Measurements from ENCODE around the gene SMPD4. TPM values are rescaled to one million over a fixed set of nuclear protein-coding genes. Genes with fewer than 3 reads are reported as not detected.
"Not testable (repeated sequence)": the region's sequence is repeated elsewhere in the genome, so short reads cannot be mapped to it uniquely, and the experiment has no call there.

Gene SMPD4
- total and polyA plus RNA-seq, 2 of the 13 experiments (the other 11 are each of a cell fraction or from before 2014, with no cell fraction given), result 63.2 to 70.5 TPM

DNA sequence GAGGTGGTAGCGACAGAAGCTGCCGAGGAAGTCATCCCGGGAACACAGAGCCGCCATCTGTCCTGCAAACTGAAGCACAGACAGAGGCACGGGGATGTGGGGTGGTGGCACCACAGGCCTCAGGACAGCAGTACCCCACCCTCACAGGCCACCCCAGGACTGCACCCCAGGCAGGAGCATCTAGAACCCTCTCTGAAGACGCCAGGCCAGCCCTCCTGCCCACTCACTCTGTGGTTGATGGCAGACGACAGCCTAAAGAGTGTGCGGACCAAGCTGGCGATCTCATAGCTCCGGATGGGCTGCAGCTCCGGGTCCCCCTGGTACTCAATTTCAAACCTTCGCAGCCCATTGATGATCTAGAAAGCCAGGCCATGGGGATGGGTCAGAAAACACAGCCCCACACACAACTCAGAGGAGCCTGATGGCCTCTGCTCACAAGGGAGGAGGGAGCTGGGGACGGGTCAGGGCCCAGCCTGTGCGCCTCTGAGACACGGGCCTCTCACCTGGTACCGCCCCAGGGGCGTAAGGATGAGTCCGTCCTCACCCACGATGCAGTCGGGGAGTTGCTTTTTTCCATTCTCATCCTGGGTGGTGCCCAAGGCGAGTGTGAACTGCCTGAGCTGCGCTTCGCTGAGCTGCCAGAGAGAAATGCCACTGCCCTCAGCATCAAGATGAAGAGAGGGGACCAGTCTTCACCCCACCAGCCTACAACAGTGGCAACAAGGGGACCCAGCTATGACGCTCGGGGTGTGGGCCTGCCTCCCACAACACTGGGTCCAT, 28.4 kb downstream of the SMPD4 start:
- H3K4me3 ChIP-seq (replicated peaks in 1 of 3; ENCODE audit: insufficient read depth in 1 of 3, low read depth in 2 of 3, low read length in 3 of 3), result no peak overlapping the region
- intact Hi-C loops (cut with micrococcal nuclease; ENCODE audit: unreplicated experiment) (no loop called here), in situ Hi-C loops (cut with HindIII; ENCODE audit: extremely low pct_ligation_motif_present, low pct_unique_long_range_greater_than_20kb) (loop anchor here (10.0 kb wide), 1 partner anchor 182 kb away; no protein-coding TSS in a partner anchor)
- TF ChIP-seq SRY (CRISPR knock-in tag; IDR thresholded peaks at IDR 0.05), result no peak
- no peak for TF ChIP-seq CREB1 (IDR thresholded peaks at IDR 0.05)
- no peak for TF ChIP-seq CREB1 (CRISPR knock-in tag; IDR thresholded peaks at IDR 0.05)
- no peak for TF ChIP-seq ZC3H13 (CRISPR knock-in tag; IDR thresholded peaks at IDR 0.05)
- no peak for TF ChIP-seq KLF16 (CRISPR knock-in tag; IDR thresholded peaks at IDR 0.05)
- TF ChIP-seq NR2F6 (IDR thresholded peaks at IDR 0.05), result no peak
- TF ChIP-seq NR2F6 (CRISPR knock-in tag; IDR thresholded peaks at IDR 0.05), result no peak
- TF ChIP-seq NR2F2 (IDR thresholded peaks at IDR 0.05; ENCODE audit: borderline replicate concordance, low read depth), result no peak
- TF ChIP-seq DBP (CRISPR knock-in tag; IDR thresholded peaks at IDR 0.05; ENCODE audit: not compliant biosample characterization), result no peak
- no peak for TF ChIP-seq ERF (CRISPR knock-in tag; IDR thresholded peaks at IDR 0.05)
- TF ChIP-seq KDM3A (CRISPR knock-in tag; IDR thresholded peaks at IDR 0.05; ENCODE audit: low read depth), result no peak
- TF ChIP-seq ZNF713 (CRISPR knock-in tag; IDR thresholded peaks at IDR 0.05), result no peak
- TF ChIP-seq FOXK2 (IDR thresholded peaks at IDR 0.05), result no peak
- peaks cover 12 to 37% of the 10 kb centered on the region in 2 experiments; a peak in 4 of 5 replicates for H3K36me3 ChIP-seq (replicated peaks in 1 of 2; ENCODE audit: control insufficient read depth in 1 of 2, insufficient read depth in 2 of 2, low read length in 2 of 2)
- no peaks in the 10 kb centered on the region for H3K9me3 ChIP-seq (ENCODE audit: low read length)
- H3K79me2 ChIP-seq (ENCODE audit: insufficient read depth, low read length), result no peaks in the 10 kb centered on the region
- CTCF ChIA-PET (ENCODE audit: low intra/inter-chr PET ratio, low total read pairs), result no interaction called here
- H3K4me1 ChIP-seq (ENCODE audit: insufficient read depth, low read length), result no peaks in the 10 kb centered on the region
- no peaks in the 10 kb centered on the region for H3K27me3 ChIP-seq (ENCODE audit: control insufficient read depth in 1 of 2, insufficient read depth in 2 of 2, low read length in 2 of 2)
- no peak overlapping the region for H3K9ac ChIP-seq (ENCODE audit: insufficient read depth, low read depth, low read length)
- no peak for FAIRE-seq
- H4K20me1 ChIP-seq (ENCODE audit: insufficient read depth, low read length), result no peaks in the 10 kb centered on the region
- 95% methylated on average over 24 of the region's 25 CpGs for WGBS (ENCODE audit: low lambda C conversion rate)
- POLR2A ChIA-PET, result no interaction called here
- no peak overlapping the region for H3K4me2 ChIP-seq (ENCODE audit: low read depth, low read length)
- no peak for ATAC-seq
- H3K27ac ChIP-seq (ENCODE audit: extremely low read length, insufficient read depth, low read length), result no peak overlapping the region
- BruUV-seq (replicated peaks), result no TSS peak
- no peak overlapping the region for H2AFZ ChIP-seq (ENCODE audit: low read length)
- DNase-seq (ENCODE audit: low spot score), result no peak

DNA sequence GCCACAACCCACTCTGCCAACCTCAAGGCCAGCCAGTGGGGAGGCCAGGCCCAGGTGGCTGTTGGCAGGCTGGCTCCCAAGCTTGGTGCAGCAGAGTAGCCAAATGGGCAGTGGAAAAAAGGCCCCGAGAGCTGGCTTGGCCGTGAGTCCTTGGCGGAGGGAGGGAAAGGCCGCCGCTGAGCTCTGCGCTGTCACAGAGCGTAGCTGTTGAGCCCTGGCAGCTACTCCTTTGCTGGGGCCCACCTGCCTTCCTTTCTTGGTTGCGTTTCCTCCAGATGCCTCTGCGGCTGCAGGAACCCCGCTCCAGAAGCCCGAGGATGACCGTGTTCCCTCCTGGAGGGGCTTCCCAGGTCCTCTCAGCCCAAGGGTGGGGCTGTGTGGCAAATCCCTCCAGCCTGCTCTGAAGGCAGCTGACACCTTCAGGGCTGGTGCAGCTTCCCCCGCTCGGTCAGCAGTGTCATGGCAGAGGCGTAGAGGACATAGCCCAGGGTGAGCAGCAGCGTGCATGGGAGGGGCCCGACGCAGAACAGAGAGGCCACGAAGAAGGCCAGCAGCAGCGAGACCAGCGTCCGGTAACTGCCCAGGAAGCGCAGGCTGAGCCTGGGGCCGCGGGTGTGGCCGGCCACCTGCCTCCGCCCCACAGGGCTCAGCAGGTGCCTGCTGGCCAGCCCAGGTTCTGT, 29.1 kb downstream of the SMPD4 start:
- H3K4me3 ChIP-seq (replicated peaks in 1 of 3; ENCODE audit: insufficient read depth in 1 of 3, low read depth in 2 of 3, low read length in 3 of 3); CTCF ChIA-PET (ENCODE audit: low intra/inter-chr PET ratio, low total read pairs); ATAC-seq; H3K4me2 ChIP-seq (ENCODE audit: low read depth, low read length); H3K27ac ChIP-seq (ENCODE audit: extremely low read length, insufficient read depth, low read length); BruUV-seq (replicated peaks); DNase-seq (ENCODE audit: low spot score); H2AFZ ChIP-seq (ENCODE audit: low read length); H3K9me3 ChIP-seq (ENCODE audit: low read length); FAIRE-seq; H3K4me1 ChIP-seq (ENCODE audit: insufficient read depth, low read length); H3K27me3 ChIP-seq (ENCODE audit: control insufficient read depth in 1 of 2, insufficient read depth in 2 of 2, low read length in 2 of 2); H3K9ac ChIP-seq (ENCODE audit: insufficient read depth, low read depth, low read length); POLR2A ChIA-PET; H3K79me2 ChIP-seq (ENCODE audit: insufficient read depth, low read length); H4K20me1 ChIP-seq (ENCODE audit: insufficient read depth, low read length); intact Hi-C loops (cut with micrococcal nuclease; ENCODE audit: unreplicated experiment): not testable (repeated sequence)
- over 99% methylated on average over 27 of the region's 27 CpGs for WGBS (ENCODE audit: low lambda C conversion rate)
- in situ Hi-C loops (cut with HindIII; ENCODE audit: extremely low pct_ligation_motif_present, low pct_unique_long_range_greater_than_20kb), result loop anchor here (10.0 kb wide), 1 partner anchor 183 kb away; no protein-coding TSS in a partner anchor
- peaks cover 10 to 37% of the 10 kb centered on the region in 2 experiments; a peak in 4 of 5 replicates for H3K36me3 ChIP-seq (replicated peaks in 1 of 2; ENCODE audit: control insufficient read depth in 1 of 2, insufficient read depth in 2 of 2, low read length in 2 of 2)

DNA sequence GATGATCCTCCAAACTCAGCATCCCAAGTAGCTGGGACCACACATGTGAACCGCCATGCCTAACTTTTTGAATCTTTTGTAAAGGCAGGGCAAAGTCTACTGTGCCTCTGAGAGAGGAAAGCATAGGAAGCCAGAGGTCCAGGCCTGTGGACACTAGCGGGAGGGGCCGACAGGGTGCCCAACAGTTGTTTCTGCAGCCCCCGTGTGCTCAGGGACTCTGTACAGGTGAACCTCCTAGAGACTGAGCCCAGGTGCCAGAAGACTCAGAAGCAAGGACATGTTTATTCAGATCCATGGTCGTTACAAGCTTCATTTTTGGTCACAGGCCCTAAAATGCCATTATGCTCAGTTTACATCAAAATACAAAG, 30.3 kb downstream of the SMPD4 start:
- DNase-seq (ENCODE audit: low spot score); H2AFZ ChIP-seq (ENCODE audit: low read length); H3K27me3 ChIP-seq (ENCODE audit: control insufficient read depth in 1 of 2, insufficient read depth in 2 of 2, low read length in 2 of 2); H3K9ac ChIP-seq (ENCODE audit: insufficient read depth, low read depth, low read length); H3K79me2 ChIP-seq (ENCODE audit: insufficient read depth, low read length); H3K4me3 ChIP-seq (replicated peaks in 1 of 3; ENCODE audit: insufficient read depth in 1 of 3, low read depth in 2 of 3, low read length in 3 of 3); intact Hi-C loops (cut with micrococcal nuclease; ENCODE audit: unreplicated experiment); H3K27ac ChIP-seq (ENCODE audit: extremely low read length, insufficient read depth, low read length); H4K20me1 ChIP-seq (ENCODE audit: insufficient read depth, low read length); CTCF ChIA-PET (ENCODE audit: low intra/inter-chr PET ratio, low total read pairs); H3K9me3 ChIP-seq (ENCODE audit: low read length); POLR2A ChIA-PET; FAIRE-seq; H3K4me2 ChIP-seq (ENCODE audit: low read depth, low read length); H3K4me1 ChIP-seq (ENCODE audit: insufficient read depth, low read length); BruUV-seq (replicated peaks): not testable (repeated sequence)
- 0 out of 3 replicates have a peak, but pooled peaks have one; percentile 4 for ATAC-seq
- H3K36me3 ChIP-seq (replicated peaks in 1 of 2; ENCODE audit: control insufficient read depth in 1 of 2, insufficient read depth in 2 of 2, low read length in 2 of 2), result peaks cover 10 to 34% of the 10 kb centered on the region in 2 experiments; a peak in 4 of 5 replicates
- WGBS (ENCODE audit: low lambda C conversion rate), result 72% methylated on average over 5 of the region's 5 CpGs
- in situ Hi-C loops (cut with HindIII; ENCODE audit: extremely low pct_ligation_motif_present, low pct_unique_long_range_greater_than_20kb), result loop anchor here (10.0 kb wide), 1 partner anchor 184 kb away; no protein-coding TSS in a partner anchor

Measured in HepG2 (cell line).